Left lung (tissue), 10 donors: Measurements from ENCODE around the gene CD28. TPM values are rescaled to one million over a fixed set of nuclear protein-coding genes. Genes with fewer than 3 reads are reported as not detected.

Experiments used
- ATAC-seq: fragments of 200-7000 bp; cut with Tn5 transposase; one replicate; pipeline ENCODE4 v1.9.1; 2020; ENCODE audit warnings: moderate library complexity
- DNase-seq, 4 donors: peaks; one replicate each; pipeline ENCODE4 v3.0.0-alpha.2; 2013 to 2020
- H3K27ac ChIP-seq, 2 donors: fragments of 200-600 bp; sonication (generic) in 1 of 2; one replicate each; pipeline versions ENCODE4 v1.5.0 to v1.8.0; 2020 to 2021
- H3K27me3 ChIP-seq, 2 donors: fragments of 200-600 bp; sonication (generic) in 1 of 2; one replicate each; pipeline versions ENCODE4 v1.5.0 to v1.8.0; 2020 to 2021
- H3K36me3 ChIP-seq, 2 donors: fragments of 200-600 bp; sonication (generic) in 1 of 2; one replicate each; pipeline versions ENCODE4 v1.5.0 to v1.8.0; 2020 to 2021
- H3K4me1 ChIP-seq, 2 donors: fragments of 200-600 bp; one replicate each; pipeline ENCODE4 v1.8.0; 2021
- H3K4me3 ChIP-seq, 2 donors: fragments of 200-600 bp; sonication (generic) in 1 of 2; one replicate each; pipeline versions ENCODE4 v1.5.0 to v1.8.0; 2020 to 2021; ENCODE audit warnings: mild to moderate bottlenecking in 1 of 2
- H3K9me3 ChIP-seq, 2 donors: fragments of 200-600 bp; sonication (generic) in 1 of 2; one replicate each; pipeline versions ENCODE4 v1.5.0 to v1.8.0; 2020 to 2021
- intact Hi-C, 2 donors: fragments of 100-400 bp; cut with DNase I; formaldehyde crosslinking; loops; one replicate each; pipeline versions ENCODE4 v1.11.2 to v1.14.2; 2022
- polyA plus RNA-seq, 6 donors: library from polyadenylated mRNA; unstranded; fragments of 120-200 nt; gene quantifications; one replicate each; pipeline ENCODE4 v1.2.1, GENCODE V29; 2013; ENCODE audit not compliant: insufficient read length in 6 of 6
- total RNA-seq, 2 donors: library from RNA; stranded (reverse); fragmentation: NEBNext Ultra II Directional; extraction: Animal tissue kit (Norgen Biotek cat#: 25700); gene quantifications; one replicate each; pipeline ENCODE4 v1.2.1, GENCODE V29; 2021
- TF ChIP-seq, protein P1 (sequence below), 2 donors: fragments of 200-600 bp; sonication (generic) in 1 of 2; IDR thresholded peaks; one replicate each; pipeline versions ENCODE4 v1.5.0 to v1.8.0; 2021; ENCODE audit warnings: antibody characterized with exemption in 2 of 2
- donor health status: DM: no; HTN: yes; CAD: no.
- donor health status: DM: no; HTN: no; CAD: no.

The CD28 gene
- total and polyA plus RNA-seq, 8 donors = 1.3 to 4.6 (median 2.4) TPM

DNA sequence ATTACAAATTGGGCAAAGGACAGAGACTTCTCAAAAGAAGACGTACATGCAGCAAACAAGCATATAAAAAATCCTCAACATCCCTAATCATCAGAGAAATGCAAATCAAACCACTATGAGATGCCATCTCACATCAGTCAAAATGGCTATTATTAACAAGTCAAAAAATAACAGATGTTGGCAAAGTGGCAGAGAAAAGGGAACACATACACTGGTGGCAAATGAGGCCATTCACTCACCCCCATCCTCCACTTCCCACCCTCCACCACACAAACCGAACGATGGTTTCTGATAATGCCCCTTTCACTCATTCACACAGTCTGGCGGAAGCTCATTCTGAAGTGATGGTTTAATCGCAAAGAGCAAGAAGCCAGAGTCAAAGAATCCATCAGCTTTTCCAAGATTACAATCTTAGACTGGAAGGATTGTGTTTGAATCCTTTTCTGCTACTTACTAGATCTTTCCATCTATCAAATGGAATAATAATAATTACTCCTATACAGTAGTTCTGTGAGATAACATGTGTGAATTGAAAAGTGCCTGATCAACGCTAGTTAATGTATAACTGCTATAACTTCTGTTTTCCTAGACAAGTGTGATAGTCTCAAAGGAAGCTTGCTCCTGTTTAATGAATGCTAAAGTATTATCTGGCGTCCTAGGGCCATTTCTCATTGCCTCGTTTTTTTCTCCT is 16.9 kb upstream of the CD28 start:
- TF ChIP-seq, protein P1, sequence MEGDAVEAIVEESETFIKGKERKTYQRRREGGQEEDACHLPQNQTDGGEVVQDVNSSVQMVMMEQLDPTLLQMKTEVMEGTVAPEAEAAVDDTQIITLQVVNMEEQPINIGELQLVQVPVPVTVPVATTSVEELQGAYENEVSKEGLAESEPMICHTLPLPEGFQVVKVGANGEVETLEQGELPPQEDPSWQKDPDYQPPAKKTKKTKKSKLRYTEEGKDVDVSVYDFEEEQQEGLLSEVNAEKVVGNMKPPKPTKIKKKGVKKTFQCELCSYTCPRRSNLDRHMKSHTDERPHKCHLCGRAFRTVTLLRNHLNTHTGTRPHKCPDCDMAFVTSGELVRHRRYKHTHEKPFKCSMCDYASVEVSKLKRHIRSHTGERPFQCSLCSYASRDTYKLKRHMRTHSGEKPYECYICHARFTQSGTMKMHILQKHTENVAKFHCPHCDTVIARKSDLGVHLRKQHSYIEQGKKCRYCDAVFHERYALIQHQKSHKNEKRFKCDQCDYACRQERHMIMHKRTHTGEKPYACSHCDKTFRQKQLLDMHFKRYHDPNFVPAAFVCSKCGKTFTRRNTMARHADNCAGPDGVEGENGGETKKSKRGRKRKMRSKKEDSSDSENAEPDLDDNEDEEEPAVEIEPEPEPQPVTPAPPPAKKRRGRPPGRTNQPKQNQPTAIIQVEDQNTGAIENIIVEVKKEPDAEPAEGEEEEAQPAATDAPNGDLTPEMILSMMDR (IDR thresholded peaks at IDR 0.05) = no peak
- ATAC-seq (no peak), DNase-seq (no peak)
- H3K9me3 ChIP-seq = no peaks in the 10 kb centered on the region
- H3K4me3 ChIP-seq = no peak overlapping the region
- intact Hi-C loops = no loop called here
- no peaks in the 10 kb centered on the region for H3K36me3 ChIP-seq
- H3K27me3 ChIP-seq = no peaks in the 10 kb centered on the region
- H3K4me1 ChIP-seq = peaks cover 4 to 44% of the 10 kb centered on the region in 2 donors
- no peak overlapping the region for H3K27ac ChIP-seq

DNA sequence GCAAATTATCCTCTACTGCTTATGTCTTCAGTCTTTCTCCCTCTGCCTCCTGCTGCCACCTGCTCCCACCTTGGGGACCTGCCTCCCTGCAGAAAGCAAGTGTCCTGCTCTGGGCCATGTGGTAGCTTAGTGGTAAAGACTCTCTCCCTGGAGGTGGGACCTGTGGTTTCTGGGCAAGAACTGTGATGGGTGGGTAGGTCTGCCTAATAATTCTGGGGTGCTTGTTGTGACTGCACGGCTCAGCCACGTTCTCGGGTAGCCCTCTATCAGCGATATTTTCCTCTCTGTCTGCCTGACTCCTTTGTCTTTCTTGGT is 16.4 kb upstream of the CD28 start:
- ATAC-seq = no peak
- peak overlapping the region in 1 of 2 donors; percentile 1 for H3K27ac ChIP-seq
- peaks cover 4 to 44% of the 10 kb centered on the region in 2 donors for H3K4me1 ChIP-seq
- intact Hi-C loops = no loop called here
- TF ChIP-seq, protein P1 (IDR thresholded peaks at IDR 0.05) = no peak
- H3K4me3 ChIP-seq = no peak overlapping the region
- no peaks in the 10 kb centered on the region for H3K36me3 ChIP-seq
- no peaks in the 10 kb centered on the region for H3K27me3 ChIP-seq
- no peak for DNase-seq
- no peaks in the 10 kb centered on the region for H3K9me3 ChIP-seq

DNA sequence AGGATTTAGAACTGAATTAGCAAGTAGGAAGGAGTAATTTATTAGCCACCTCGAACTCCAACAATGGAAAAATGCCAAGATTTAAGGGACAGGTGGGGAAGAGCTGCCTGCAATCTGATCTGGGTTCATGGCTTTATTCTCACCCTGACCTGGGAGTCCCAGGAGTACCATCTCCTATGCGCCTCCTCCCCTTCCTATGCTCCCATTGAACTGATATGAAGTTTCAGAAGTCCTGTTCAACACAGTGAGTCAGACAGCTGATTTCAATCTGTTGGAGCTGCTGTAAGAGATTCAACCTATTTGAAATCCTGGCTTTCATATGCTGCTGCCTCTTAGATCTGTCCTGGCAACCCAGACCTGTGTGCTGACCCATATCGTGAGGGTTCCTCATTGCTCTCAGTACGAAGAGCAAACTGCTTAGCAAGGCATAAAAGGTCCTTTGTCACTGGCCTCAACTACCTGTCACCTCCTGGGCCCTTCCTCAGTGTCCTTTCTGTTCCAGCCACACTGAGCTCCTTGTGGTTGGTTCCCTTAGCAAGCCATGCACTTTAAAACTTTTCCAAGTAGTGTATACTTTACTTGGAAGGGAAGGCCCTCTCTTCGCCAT is 15.9 kb upstream of the CD28 start:
- H3K27me3 ChIP-seq = no peaks in the 10 kb centered on the region
- ATAC-seq (no peak), DNase-seq (no peak)
- intact Hi-C loops = no loop called here
- H3K4me3 ChIP-seq = no peak overlapping the region
- H3K9me3 ChIP-seq = no peaks in the 10 kb centered on the region
- H3K4me1 ChIP-seq = peaks cover 4 to 44% of the 10 kb centered on the region in 2 donors
- H3K36me3 ChIP-seq = no peaks in the 10 kb centered on the region
- peak overlapping the region in 1 of 2 donors; percentile 23 for H3K27ac ChIP-seq
- TF ChIP-seq, protein P1 (IDR thresholded peaks at IDR 0.05) = no peak

DNA sequence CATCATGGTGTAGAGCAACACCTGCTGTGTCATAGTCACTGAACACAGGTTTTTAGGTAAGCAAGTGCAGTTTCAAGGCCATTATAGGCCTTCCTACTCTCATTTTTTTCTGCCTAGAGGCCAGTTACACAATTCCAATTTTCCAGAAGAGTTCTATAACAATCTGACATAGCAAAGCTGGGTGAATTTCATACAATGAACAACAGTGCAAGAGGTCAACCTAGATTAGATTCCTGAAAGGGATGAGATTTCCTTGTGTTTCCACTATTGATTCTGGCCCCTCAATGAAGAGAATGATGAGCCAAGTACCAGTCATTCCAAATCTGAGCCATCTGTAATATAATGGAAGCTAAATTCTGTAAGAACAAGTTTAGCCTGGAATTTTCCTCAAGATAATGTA is 15.3 kb upstream of the CD28 start:
- DNase-seq (no peak), ATAC-seq (no peak)
- intact Hi-C loops = no loop called here
- H3K27ac ChIP-seq = peak overlapping the region in 1 of 2 donors; percentile 23
- TF ChIP-seq, protein P1 (IDR thresholded peaks at IDR 0.05) = no peak
- H3K4me1 ChIP-seq = peaks cover 4 to 39% of the 10 kb centered on the region in 2 donors
- H3K36me3 ChIP-seq = no peaks in the 10 kb centered on the region
- no peaks in the 10 kb centered on the region for H3K27me3 ChIP-seq
- H3K4me3 ChIP-seq = no peak overlapping the region
- no peaks in the 10 kb centered on the region for H3K9me3 ChIP-seq

DNA sequence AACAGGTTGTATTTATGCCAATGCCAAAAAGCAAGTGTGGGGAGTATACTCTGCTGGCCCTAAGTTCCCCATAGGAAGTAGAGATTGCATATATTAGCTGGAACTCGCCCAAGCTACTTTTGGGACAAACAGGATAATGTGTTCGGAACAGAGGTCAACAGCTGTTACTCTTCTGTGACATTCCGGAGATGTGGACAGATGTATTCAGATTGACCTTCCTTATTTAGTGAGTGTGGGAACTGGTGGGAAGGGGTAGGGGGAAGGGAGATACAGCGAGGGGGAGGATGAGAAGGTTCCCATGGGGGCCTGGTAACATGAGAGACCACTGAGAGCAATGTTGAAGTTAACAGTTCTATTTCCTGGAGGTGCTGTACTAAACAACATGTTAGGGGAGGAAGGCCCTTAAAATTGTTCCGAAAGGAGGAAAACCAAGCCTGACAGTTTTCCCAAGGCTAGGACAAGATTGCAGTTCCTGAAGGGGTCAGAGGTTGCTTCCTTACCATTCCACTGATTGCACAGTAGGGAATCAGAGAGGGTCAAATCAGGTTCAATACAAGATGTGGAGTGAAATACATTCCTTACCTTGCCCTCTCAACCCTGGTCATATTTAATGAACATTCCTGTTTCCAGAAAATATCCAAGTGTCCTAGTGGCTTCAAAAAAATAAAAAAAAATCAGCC is 14.3 kb upstream of the CD28 start:
- DNase-seq (peak in 2 of 4 donors; percentile 54 to 76), ATAC-seq (no peak)
- TF ChIP-seq, protein P1 (IDR thresholded peaks at IDR 0.05) = no peak
- H3K27ac ChIP-seq = peak overlapping the region in 1 of 2 donors; percentile 23
- H3K36me3 ChIP-seq = no peaks in the 10 kb centered on the region
- H3K9me3 ChIP-seq = no peaks in the 10 kb centered on the region
- H3K4me1 ChIP-seq = peaks cover 4 to 29% of the 10 kb centered on the region in 2 donors
- H3K27me3 ChIP-seq = no peaks in the 10 kb centered on the region
- no peak overlapping the region for H3K4me3 ChIP-seq
- intact Hi-C loops = no loop called here
